ENCODE results near the gene L3MBTL3.
A peak's percentile ranks its signal among the peaks of the same experiment; 100 is the strongest.

The L3MBTL3 gene

GRCh38 chr6:130018292-130018743 is at the start of gene L3MBTL3:
Gene L3MBTL3 (plus strand): TSS chr6:130018581. CDS start chr6:130042700, 24,119 bp downstream.
- H3K9me3 ChIP-seq: no peaks in the 10 kb centered on the region
- H3K27me3 ChIP-seq: no peaks in the 10 kb centered on the region
- peaks cover 2% of the 10 kb centered on the region; the same call in 1 of the 2 replicates for H3K36me3 ChIP-seq
- peak within 1 kb of the TSS; percentile 89 for H3K9ac ChIP-seq
- peaks cover 18% of the 10 kb centered on the region for H3K4me1 ChIP-seq
- peaks cover 21% of the 10 kb centered on the region for H4K20me1 ChIP-seq
- peak within 1 kb of the TSS; percentile 91 for H3K27ac ChIP-seq
- H3K4me2 ChIP-seq: peak within 1 kb of the TSS; percentile 72
- peak within 1 kb of the TSS; percentile 95 for H3K4me3 ChIP-seq
- TF ChIP-seq Cebpa-rat (IDR thresholded peaks at IDR 0.05): no peak

GRCh38 chr6:129969064-129969463 is 49.3 kb upstream of the L3MBTL3 start:
- TF ChIP-seq Cebpa-rat (IDR thresholded peaks at IDR 0.05): no peak
- H3K27me3 ChIP-seq: no peaks in the 10 kb centered on the region
- no peak overlapping the region for H3K4me2 ChIP-seq
- no peak overlapping the region for H3K9ac ChIP-seq
- H4K20me1 ChIP-seq: no peaks in the 10 kb centered on the region
- H3K4me1 ChIP-seq: no peaks in the 10 kb centered on the region
- H3K9me3 ChIP-seq: no peaks in the 10 kb centered on the region
- no peaks in the 10 kb centered on the region for H3K36me3 ChIP-seq
- no peak overlapping the region for H3K4me3 ChIP-seq
- no peak overlapping the region for H3K27ac ChIP-seq

- Histone ChIP-seq H4K20me1 (no peaks in the 10 kb centered on the region), H3K4me2 (no peak overlapping the region), H3K4me1 (no peaks in the 10 kb centered on the region), H3K9ac (no peak overlapping the region), H3K27ac (no peak overlapping the region), H3K4me3 (no peak overlapping the region), H3K27me3 (no peaks in the 10 kb centered on the region), H3K36me3 (no peaks in the 10 kb centered on the region), H3K9me3 (no peaks in the 10 kb centered on the region)
- TF ChIP-seq Cebpa-rat (IDR thresholded peaks at IDR 0.05): no peak
These were observed 42.3 kb upstream of the L3MBTL3 start for GRCh38 chr6:129976110-129976509.

- TF ChIP-seq Cebpa-rat (IDR thresholded peaks at IDR 0.05): no peak
- Histone ChIP-seq H3K27me3 (no peaks in the 10 kb centered on the region), H3K9me3 (no peaks in the 10 kb centered on the region), H3K4me3 (no peak overlapping the region), H3K27ac (no peak overlapping the region), H3K9ac (no peak overlapping the region), H4K20me1 (no peaks in the 10 kb centered on the region), H3K4me2 (no peak overlapping the region), H3K4me1 (no peaks in the 10 kb centered on the region), H3K36me3 (no peaks in the 10 kb centered on the region)
These were observed 40.0 kb upstream of the L3MBTL3 start for GRCh38 chr6:129978148-129978916.

GRCh38 chr6:129980821-129981220 is 37.6 kb upstream of the L3MBTL3 start:
- no peaks in the 10 kb centered on the region for H3K4me1 ChIP-seq
- H3K36me3 ChIP-seq: no peaks in the 10 kb centered on the region
- no peak overlapping the region for H3K4me2 ChIP-seq
- H3K27me3 ChIP-seq: no peaks in the 10 kb centered on the region
- no peak for TF ChIP-seq Cebpa-rat (IDR thresholded peaks at IDR 0.05)
- no peak overlapping the region for H3K4me3 ChIP-seq
- no peak overlapping the region for H3K9ac ChIP-seq
- H3K9me3 ChIP-seq: no peaks in the 10 kb centered on the region
- H4K20me1 ChIP-seq: no peaks in the 10 kb centered on the region
- no peak overlapping the region for H3K27ac ChIP-seq

GRCh38 chr6:129981598-129981997 is 36.8 kb upstream of the L3MBTL3 start:
- Histone ChIP-seq H3K4me3 (no peak overlapping the region), H4K20me1 (no peaks in the 10 kb centered on the region), H3K9me3 (no peaks in the 10 kb centered on the region), H3K4me2 (no peak overlapping the region), H3K27me3 (no peaks in the 10 kb centered on the region), H3K36me3 (no peaks in the 10 kb centered on the region), H3K27ac (no peak overlapping the region), H3K9ac (no peak overlapping the region), H3K4me1 (no peaks in the 10 kb centered on the region)
- TF ChIP-seq Cebpa-rat (IDR thresholded peaks at IDR 0.05): no peak

GRCh38 chr6:129989396-129989795 is 29.0 kb upstream of the L3MBTL3 start:
- Histone ChIP-seq H3K4me3 (no peak overlapping the region), H3K9ac (no peak overlapping the region), H3K9me3 (no peaks in the 10 kb centered on the region), H3K4me1 (no peaks in the 10 kb centered on the region), H3K27ac (no peak overlapping the region), H3K27me3 (no peaks in the 10 kb centered on the region), H4K20me1 (no peaks in the 10 kb centered on the region), H3K36me3 (no peaks in the 10 kb centered on the region), H3K4me2 (no peak overlapping the region)
- no peak for TF ChIP-seq Cebpa-rat (IDR thresholded peaks at IDR 0.05)

GRCh38 chr6:129992881-129993280 is 25.5 kb upstream of the L3MBTL3 start:
- Histone ChIP-seq H3K27me3 (no peaks in the 10 kb centered on the region), H3K9ac (no peak overlapping the region), H3K27ac (no peak overlapping the region), H3K9me3 (no peaks in the 10 kb centered on the region), H3K4me1 (no peaks in the 10 kb centered on the region), H3K4me2 (no peak overlapping the region), H3K4me3 (no peak overlapping the region), H4K20me1 (no peaks in the 10 kb centered on the region), H3K36me3 (no peaks in the 10 kb centered on the region)
- TF ChIP-seq Cebpa-rat (IDR thresholded peaks at IDR 0.05): no peak

- Histone ChIP-seq H3K4me2 (no peak overlapping the region), H3K9ac (no peak overlapping the region), H3K27me3 (no peaks in the 10 kb centered on the region), H3K36me3 (no peaks in the 10 kb centered on the region), H3K4me1 (no peaks in the 10 kb centered on the region), H4K20me1 (no peaks in the 10 kb centered on the region), H3K4me3 (no peak overlapping the region), H3K9me3 (no peaks in the 10 kb centered on the region), H3K27ac (no peak overlapping the region)
- no peak for TF ChIP-seq Cebpa-rat (IDR thresholded peaks at IDR 0.05)
These were observed 24.0 kb upstream of the L3MBTL3 start for GRCh38 chr6:129994410-129994809.

GRCh38 chr6:129996387-129996786 is 22.0 kb upstream of the L3MBTL3 start:
- Histone ChIP-seq H3K27me3 (no peaks in the 10 kb centered on the region), H3K9ac (no peak overlapping the region), H3K9me3 (no peaks in the 10 kb centered on the region), H3K27ac (no peak overlapping the region), H3K4me1 (no peaks in the 10 kb centered on the region), H3K4me3 (no peak overlapping the region), H3K36me3 (no peaks in the 10 kb centered on the region), H3K4me2 (no peak overlapping the region), H4K20me1 (no peaks in the 10 kb centered on the region)
- TF ChIP-seq Cebpa-rat (IDR thresholded peaks at IDR 0.05): no peak
